ENCODE results near the gene PSD. TPM values are rescaled to one million over a fixed set of nuclear protein-coding genes. Genes with fewer than 3 reads are reported as not detected.
"Not testable (repeated sequence)": the region's sequence is repeated elsewhere in the genome, so short reads cannot be mapped to it uniquely, and the experiment has no call there.

Gene PSD
- total RNA-seq, 4 donors from 2014 or later, result 0.22 to 3.4 (median 0.93) TPM

DNA sequence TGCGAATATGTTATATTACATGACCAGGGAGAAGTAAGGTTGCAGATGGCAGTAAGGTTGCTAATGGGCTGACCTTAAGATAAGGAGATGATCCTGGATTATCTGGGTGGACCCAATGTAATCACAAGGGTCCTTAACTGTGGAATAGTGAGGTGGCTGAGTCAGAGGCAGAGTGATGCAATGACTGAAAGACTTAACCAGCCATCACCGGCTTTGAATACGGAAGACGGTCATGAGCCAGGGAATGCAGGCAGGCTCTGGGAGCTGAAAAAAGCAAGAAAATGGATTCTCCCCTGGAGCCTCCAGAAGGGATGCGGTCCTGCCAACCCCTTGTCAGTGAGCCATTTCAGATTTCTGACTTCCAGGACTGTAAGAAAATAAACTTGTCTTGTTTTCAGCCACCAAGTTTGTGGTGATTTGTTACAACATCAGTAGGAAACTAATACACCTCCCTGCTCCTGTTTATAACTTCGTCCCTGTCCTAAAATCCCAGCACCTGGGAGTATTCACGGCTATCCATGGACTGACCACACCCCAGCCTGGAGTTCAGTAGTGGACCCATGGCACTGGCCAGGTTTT lies 37.4 kb upstream of the PSD start:
- peaks cover 15 to 46% (median 21%) of the 10 kb centered on the region in 3 donors for H3K4me1 ChIP-seq

DNA sequence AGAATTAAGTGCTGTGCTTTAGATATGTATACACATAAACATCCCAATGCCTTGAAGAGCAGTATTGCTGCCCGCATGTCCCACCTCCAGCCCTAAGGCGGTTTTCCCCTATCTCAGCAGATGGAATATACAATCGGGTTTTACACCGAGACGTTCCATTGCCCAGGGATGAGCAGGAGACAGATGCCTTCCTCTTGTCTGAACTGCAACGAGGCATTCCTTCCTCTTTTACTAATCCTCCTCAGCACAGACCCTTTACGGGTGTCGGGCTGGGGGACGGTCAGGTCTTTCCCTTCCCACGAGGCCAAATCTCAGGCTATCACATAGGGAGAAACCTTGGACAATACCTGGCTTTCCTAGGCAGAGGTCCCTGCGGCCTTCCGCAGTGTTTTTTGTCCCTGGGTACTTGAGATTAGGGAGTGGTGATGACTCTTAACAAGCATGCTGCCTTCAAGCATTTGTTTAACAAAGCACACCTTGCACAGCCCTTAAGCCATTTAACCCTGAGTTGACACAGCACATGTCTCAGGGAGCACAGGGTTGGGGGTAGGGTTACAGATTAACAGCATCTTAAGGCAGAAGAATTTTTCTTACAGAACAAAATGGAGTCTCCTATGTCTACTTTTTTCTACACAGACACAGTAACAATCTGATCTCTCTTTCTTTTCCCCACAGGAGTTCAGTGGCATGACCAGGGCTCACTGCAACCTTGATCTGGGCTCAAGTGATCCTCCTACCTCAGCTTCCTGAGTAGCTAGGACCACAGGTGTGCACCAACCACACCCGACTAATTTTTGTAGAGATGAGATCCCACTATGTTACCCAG lies 36.3 kb upstream of the PSD start:
- WGBS, 2 donors, result 61 to 62% methylated on average over 11 to 12 of the region's 13 CpGs
- intact Hi-C loops (cut with DNase I); H3K4me3 ChIP-seq; DNase-seq; H3K9me3 ChIP-seq; H3K27me3 ChIP-seq: not testable (repeated sequence)
- peaks cover 0 to 12% (median 0%) of the 10 kb centered on the region in 3 donors for H3K36me3 ChIP-seq
- H3K27ac ChIP-seq, result peak overlapping the region in 3 of 4 donors; percentile 8 to 39 (median 28)
- H3K4me1 ChIP-seq, result peaks cover 16 to 46% (median 16%) of the 10 kb centered on the region in 3 donors

More for the DNA sequence above, 37.4 kb upstream of the PSD start:
- H3K36me3 ChIP-seq, result peaks cover 0 to 12% (median 0%) of the 10 kb centered on the region in 3 donors
- WGBS, 2 donors, result 44 to 52% methylated on average over 7 of the region's 7 CpGs
- H3K9me3 ChIP-seq, result no peaks in the 10 kb centered on the region
- intact Hi-C loops (cut with DNase I), result no loop called here
- no peak for TF ChIP-seq POLR2A (IDR thresholded peaks at IDR 0.05)
- TF ChIP-seq, protein P1, sequence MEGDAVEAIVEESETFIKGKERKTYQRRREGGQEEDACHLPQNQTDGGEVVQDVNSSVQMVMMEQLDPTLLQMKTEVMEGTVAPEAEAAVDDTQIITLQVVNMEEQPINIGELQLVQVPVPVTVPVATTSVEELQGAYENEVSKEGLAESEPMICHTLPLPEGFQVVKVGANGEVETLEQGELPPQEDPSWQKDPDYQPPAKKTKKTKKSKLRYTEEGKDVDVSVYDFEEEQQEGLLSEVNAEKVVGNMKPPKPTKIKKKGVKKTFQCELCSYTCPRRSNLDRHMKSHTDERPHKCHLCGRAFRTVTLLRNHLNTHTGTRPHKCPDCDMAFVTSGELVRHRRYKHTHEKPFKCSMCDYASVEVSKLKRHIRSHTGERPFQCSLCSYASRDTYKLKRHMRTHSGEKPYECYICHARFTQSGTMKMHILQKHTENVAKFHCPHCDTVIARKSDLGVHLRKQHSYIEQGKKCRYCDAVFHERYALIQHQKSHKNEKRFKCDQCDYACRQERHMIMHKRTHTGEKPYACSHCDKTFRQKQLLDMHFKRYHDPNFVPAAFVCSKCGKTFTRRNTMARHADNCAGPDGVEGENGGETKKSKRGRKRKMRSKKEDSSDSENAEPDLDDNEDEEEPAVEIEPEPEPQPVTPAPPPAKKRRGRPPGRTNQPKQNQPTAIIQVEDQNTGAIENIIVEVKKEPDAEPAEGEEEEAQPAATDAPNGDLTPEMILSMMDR (IDR thresholded peaks at IDR 0.05), result no peak
- no peaks in the 10 kb centered on the region for H3K27me3 ChIP-seq
- DNase-seq, result no peak
- H3K4me3 ChIP-seq, result no peak overlapping the region
- peak overlapping the region in 2 of 4 donors; percentile 36 to 51 for H3K27ac ChIP-seq

DNA sequence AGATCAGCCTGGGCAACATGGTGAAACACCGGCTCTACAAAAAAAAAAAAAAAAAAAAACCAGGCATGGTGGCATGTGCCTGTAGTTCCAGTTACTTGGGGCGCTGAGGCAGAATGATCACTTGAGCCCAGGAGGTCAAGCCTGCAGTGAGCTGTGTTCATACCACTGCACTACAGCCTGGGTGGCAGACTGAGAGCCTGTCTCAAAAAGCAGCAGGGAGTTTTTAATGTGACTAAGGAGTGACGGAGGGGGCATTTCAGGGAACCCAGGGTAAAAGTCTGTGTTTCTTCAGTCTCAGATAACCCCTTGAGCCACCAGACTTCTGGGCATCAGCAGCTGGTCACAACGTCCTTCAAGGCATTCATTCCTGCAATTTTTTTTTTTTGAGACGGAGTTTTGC lies 34.9 kb upstream of the PSD start:
- H3K4me3 ChIP-seq, result no peak overlapping the region
- peaks cover 0 to 12% (median 0%) of the 10 kb centered on the region in 3 donors for H3K36me3 ChIP-seq
- no peaks in the 10 kb centered on the region for H3K27me3 ChIP-seq
- H3K4me1 ChIP-seq, result peaks cover 16 to 54% (median 16%) of the 10 kb centered on the region in 3 donors
- intact Hi-C loops (cut with DNase I), result no loop called here
- WGBS, 2 donors, result 78 to 80% methylated on average over 5 of the region's 5 CpGs
- DNase-seq, result no peak
- H3K9me3 ChIP-seq, result no peaks in the 10 kb centered on the region
- TF ChIP-seq POLR2A (IDR thresholded peaks at IDR 0.05), result no peak
- TF ChIP-seq, protein P1 (IDR thresholded peaks at IDR 0.05), result no peak
- peak overlapping the region in 3 of 4 donors; percentile 50 to 72 (median 50) for H3K27ac ChIP-seq

DNA sequence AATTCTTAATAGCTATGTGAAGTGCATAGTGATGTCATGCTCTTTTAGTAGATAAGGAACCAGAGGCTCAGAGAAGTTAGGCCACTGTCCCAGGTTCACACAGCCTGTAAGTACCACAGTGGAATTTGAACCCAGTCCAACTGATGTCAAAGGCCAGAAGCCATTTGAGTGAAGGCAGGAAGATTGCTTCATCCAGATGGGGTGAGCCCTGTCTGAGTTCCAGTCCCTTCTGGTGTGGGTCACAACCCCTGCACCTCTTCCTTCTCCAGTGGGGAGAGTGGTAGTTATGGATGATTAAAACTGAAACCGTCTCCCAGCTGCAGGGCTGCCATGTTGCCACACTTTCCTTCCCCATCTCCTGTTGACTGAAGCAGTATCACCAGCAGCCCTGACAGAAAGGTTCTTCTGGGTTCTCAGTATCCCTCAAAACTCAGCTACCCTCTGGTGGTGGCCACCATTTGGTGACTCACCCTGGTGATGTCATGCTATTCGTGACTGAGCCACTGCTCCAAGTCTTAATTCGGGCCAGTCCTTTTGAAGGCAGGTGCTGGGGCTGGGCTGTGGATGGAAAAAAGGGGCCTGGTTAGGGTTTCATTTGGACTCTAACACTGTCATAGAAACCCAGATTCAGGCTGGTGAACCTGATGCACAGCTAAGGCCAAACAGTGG lies 34.2 kb upstream of the PSD start:
- intact Hi-C loops (cut with DNase I), result no loop called here
- Histone ChIP-seq H3K27ac (peak overlapping the region in 3 of 4 donors; percentile 50 to 72 (median 50)), H3K9me3 (no peaks in the 10 kb centered on the region), H3K27me3 (no peaks in the 10 kb centered on the region), H3K4me3 (no peak overlapping the region), H3K4me1 (peaks cover 16 to 54% (median 16%) of the 10 kb centered on the region in 3 donors), H3K36me3 (peaks cover 0 to 12% (median 0%) of the 10 kb centered on the region in 3 donors)
- no peak for DNase-seq
- no peak for TF ChIP-seq POLR2A (IDR thresholded peaks at IDR 0.05)
- TF ChIP-seq, protein P1 (IDR thresholded peaks at IDR 0.05), result no peak
- WGBS, 2 donors, result 42 to 60% methylated on average over 1 to 3 of the region's 3 CpGs

DNA sequence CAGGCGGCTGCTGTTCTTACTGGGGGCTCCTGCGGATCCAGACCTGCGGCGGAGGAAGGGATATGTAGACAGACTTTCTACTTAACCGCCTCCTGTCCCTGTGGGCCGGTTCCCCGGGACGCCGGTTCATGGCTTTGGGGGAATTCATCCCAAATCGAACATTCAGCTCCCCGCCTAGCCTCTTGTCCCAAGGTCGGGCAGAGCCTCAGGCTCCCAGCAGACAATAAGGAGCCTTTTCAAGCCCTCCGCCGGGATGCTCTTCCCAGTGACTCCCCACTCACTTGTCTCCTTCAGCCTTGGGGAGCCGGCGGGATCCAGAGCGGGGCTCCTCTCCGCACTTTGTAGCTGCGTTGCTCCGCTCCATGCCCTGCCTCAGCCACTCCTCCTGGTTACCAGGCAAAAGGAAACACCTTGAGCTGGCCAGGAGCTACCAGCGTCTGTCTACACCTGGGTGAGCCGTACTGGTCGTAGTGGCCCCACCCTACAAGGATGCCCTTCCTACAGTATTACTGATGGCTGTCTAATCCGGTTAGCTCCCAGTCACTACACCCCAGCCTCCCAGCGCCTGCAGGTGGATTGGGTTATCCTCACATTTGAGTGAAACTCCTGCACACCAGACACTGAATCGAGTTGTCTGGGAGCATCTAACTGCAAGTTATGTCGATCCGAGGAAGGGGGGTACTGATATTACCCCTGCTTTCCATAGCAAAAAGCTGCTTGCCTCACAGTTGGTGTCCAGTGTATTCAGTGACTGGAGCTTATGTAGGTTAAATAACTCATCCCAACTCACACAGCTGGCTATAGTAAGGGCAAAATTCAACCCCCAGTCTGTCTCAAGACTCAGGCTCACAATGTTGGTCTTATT lies 32.8 kb upstream of the PSD start, which contains the start of gene C10orf95:
C10orf95 (minus strand) TSS at position 439 of the 865 bp plus-strand sequence. CDS start 450 bp downstream, outside the sequence.
- peak within 1 kb of the TSS; percentile 51 to 95 (median 86) for H3K4me3 ChIP-seq
- H3K4me1 ChIP-seq, result peaks cover 16 to 54% (median 16%) of the 10 kb centered on the region in 3 donors
- DNase-seq, result no peak
- peak within 1 kb of the TSS; percentile 81 to 93 (median 90) for H3K27ac ChIP-seq
- no peak for TF ChIP-seq POLR2A (IDR thresholded peaks at IDR 0.05)
- TF ChIP-seq, protein P1 (IDR thresholded peaks at IDR 0.05), result no peak
- WGBS, 2 donors, result 18 to 45% methylated on average over 12 to 19 of the region's 28 CpGs
- peaks cover 0 to 12% (median 0%) of the 10 kb centered on the region in 3 donors for H3K36me3 ChIP-seq
- H3K27me3 ChIP-seq, result no peaks in the 10 kb centered on the region
- no peaks in the 10 kb centered on the region for H3K9me3 ChIP-seq
- intact Hi-C loops (cut with DNase I), result no loop called here

Data from esophagus squamous epithelium (tissue), 5 donors.